HL-60/S4 treated with phorbol 12-myristate 13-acetate at 8.2 ng/mL for 4 days and 3 days (cell line): ENCODE results near the gene ZNF486.
"Not testable (repeated sequence)": the region's sequence is repeated elsewhere in the genome, so short reads cannot be mapped to it uniquely, and the experiment has no call there.

Source experiments
- in situ Hi-C: fragments of 300-500 bp; cut with MboI; formaldehyde crosslinking; loops from 2 replicates; pipeline ENCODE4 v1.15.0; 2022; ENCODE audit warnings: low sequenced_read_pairs

Gene ZNF486

GRCh38 chr19:20221605-20222004 lies 54.6 kb downstream of the ZNF486 start:
- in situ Hi-C loops: not testable (repeated sequence)

GRCh38 chr19:20233105-20233504 lies 66.1 kb downstream of the ZNF486 start:
- in situ Hi-C loops: no loop called here

- in situ Hi-C loops: no loop called here
These were observed 68.1 kb downstream of the ZNF486 start for GRCh38 chr19:20235156-20235555.

- in situ Hi-C loops: no loop called here
These were observed 71.0 kb downstream of the ZNF486 start for GRCh38 chr19:20237773-20238623.

GRCh38 chr19:20243629-20244028 lies 76.6 kb downstream of the ZNF486 start:
- in situ Hi-C loops: no loop called here

GRCh38 chr19:20244356-20244755 lies 77.3 kb downstream of the ZNF486 start:
- in situ Hi-C loops: no loop called here

GRCh38 chr19:20245309-20245708 lies 78.3 kb downstream of the ZNF486 start:
- in situ Hi-C loops: no loop called here

- in situ Hi-C loops: no loop called here
These were observed 80.1 kb downstream of the ZNF486 start for GRCh38 chr19:20247016-20247683.

- in situ Hi-C loops: not testable (repeated sequence)
These were observed 81.2 kb downstream of the ZNF486 start for GRCh38 chr19:20248258-20248657.
